HG03558 (cell line): ENCODE results near the gene HSFY1.
"Not testable (repeated sequence)": the region's sequence is repeated elsewhere in the genome, so short reads cannot be mapped to it uniquely, and the experiment has no call there.

ENCODE experiments used
- ATAC-seq: cut with Tn5 transposase; IDR thresholded peaks from one replicate; pipeline ENCODE4 v1.9.1; 2021; ENCODE audit warnings: moderate number of reproducible peaks; ENCODE audit not compliant: unreplicated experiment; ENCODE audit errors: extremely low read depth

HSFY1 gene

DNA sequence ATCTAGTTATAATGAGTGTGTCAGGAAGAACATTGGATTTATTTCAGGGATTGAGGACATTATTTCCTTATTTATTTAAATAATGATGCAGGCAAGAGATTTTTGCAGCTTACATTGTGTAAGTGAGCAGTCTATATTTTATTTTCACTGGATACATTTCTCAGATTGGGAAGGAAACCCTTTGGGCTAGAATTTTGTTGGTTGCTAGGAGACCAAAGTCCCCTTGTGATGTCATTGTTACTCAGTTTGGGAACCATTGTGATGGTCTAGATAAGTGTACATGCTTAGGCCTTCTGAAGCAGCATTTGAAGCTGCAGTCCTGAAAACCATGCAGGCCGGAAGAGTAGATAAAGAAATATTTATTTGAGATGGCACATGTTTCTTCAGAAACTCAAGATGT, at the start of gene HSFY1:
Gene HSFY1, plus strand, starts transcription at position 301 of the 400 bp plus-strand sequence. Its CDS starts 68 bp downstream, at position 369.
- ATAC-seq: not testable (repeated sequence)

DNA sequence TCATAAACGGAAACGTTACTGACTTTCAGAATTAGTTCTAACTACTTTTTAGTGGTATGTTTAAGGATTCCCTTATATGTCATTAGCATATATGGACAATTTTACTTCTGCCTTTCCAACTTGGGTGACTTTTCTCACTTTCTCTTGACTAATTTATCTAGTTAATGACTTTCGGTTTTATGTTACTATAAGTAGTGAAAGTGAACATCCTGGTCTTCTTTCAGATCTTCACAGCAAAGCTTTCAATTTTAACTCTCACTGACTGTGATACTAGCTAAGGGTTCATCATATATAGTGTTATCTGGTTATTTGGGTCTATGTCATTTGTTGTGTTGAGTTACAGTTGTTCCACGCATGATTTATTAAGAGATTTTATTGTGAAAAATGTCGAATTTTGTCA, 42.3 kb upstream of the HSFY1 start:
- not testable (repeated sequence) for ATAC-seq

- not testable (repeated sequence) for ATAC-seq
Observed at GRCh38 chrY:18530995-18531655, 15.4 kb upstream of the HSFY1 start.

GRCh38 chrY:18538952-18539351, 7.6 kb upstream of the HSFY1 start:
- not testable (repeated sequence) for ATAC-seq

GRCh38 chrY:18553132-18553531, 6.6 kb downstream of the HSFY1 start:
- ATAC-seq: not testable (repeated sequence)

- ATAC-seq: not testable (repeated sequence)
Observed at GRCh38 chrY:18565915-18566314, 19.4 kb downstream of the HSFY1 start.
